Breast epithelium (tissue), 3 donors: Measurements from ENCODE around the gene UBE2L3.

Experiments used
- CTCF ChIP-seq, 3 donors: fragments of 450-650 bp; IDR thresholded peaks; one replicate each; pipeline ENCODE4 v1.5.1; 2016 to 2017; ENCODE audit warnings: antibody characterized with exemption in 3 of 3, mild to moderate bottlenecking in 3 of 3, moderate library complexity in 3 of 3
- POLR2A ChIP-seq: fragments of 450-650 bp; IDR thresholded peaks from one replicate; pipeline ENCODE4 v1.6.1; 2016; ENCODE audit warnings: antibody characterized with exemption, mild to moderate bottlenecking, moderate library complexity
- POLR2AphosphoS5 ChIP-seq, 3 donors: sonication (generic); formaldehyde crosslinking; IDR thresholded peaks; one replicate each; pipeline ENCODE4 v1.6.1; 2017; ENCODE audit warnings: antibody characterized with exemption in 3 of 3

DNA sequence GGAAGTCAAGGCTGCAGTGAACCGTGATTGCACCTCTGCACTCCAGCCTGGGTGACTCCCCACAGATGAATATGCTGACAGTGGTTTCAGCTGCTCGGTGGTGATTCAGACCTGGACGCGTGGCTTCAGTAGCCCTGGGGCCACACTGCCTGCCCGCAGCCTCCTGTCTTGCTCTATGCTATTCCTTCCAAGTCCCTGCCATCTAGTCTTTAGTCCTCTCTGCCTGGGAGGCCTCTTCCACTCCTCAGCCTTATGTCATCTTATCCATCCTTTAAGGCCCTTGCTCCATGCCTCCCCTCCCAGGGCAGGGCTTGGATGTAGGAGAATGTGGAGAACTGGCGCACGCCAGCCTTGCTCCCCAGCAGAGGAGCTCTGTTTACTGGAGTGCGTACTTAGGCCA, 39.3 kb downstream of the UBE2L3 start:
- TF ChIP-seq CTCF (IDR thresholded peaks at IDR 0.05), result no peak
- no peak for TF ChIP-seq POLR2A
- no peak for TF ChIP-seq POLR2AphosphoS5 (IDR thresholded peaks at IDR 0.05)
